HepG2 (cell line): Measurements from ENCODE around the gene SERPINA9. TPM values are rescaled to one million over a fixed set of nuclear protein-coding genes. Genes with fewer than 3 reads are reported as not detected.

Experiments used
- ARHGAP35 ChIP-seq: sonication (generic); formaldehyde crosslinking; IDR thresholded peaks from 2 replicates; pipeline ENCODE4 v1.9.0; 2022; ENCODE audit warnings: mild to moderate bottlenecking, inconsistent platforms, moderate library complexity, missing genetic modification reagents, borderline replicate concordance
- ATF7-NPFF ChIP-seq: sonication (generic); formaldehyde crosslinking; IDR thresholded peaks from 2 replicates; pipeline ENCODE4 v1.8.1; 2023; ENCODE audit warnings: mild to moderate bottlenecking, low read depth, missing genetic modification reagents, moderate library complexity
- CCDC6 ChIP-seq: sonication (generic); formaldehyde crosslinking; IDR thresholded peaks from 2 replicates; pipeline ENCODE4 v1.8.1; 2022; ENCODE audit warnings: mild to moderate bottlenecking, missing genetic modification reagents, moderate library complexity
- ETV5 ChIP-seq: IDR thresholded peaks from 2 replicates; pipeline ENCODE4 v1.6.1; 2018; ENCODE audit warnings: missing biosample characterization, missing genetic modification reagents, inconsistent platforms, borderline replicate concordance
- FOSL1 ChIP-seq: sonication (generic); formaldehyde crosslinking; IDR thresholded peaks from 2 replicates; pipeline ENCODE4 v1.9.0; 2021; ENCODE audit warnings: missing genetic modification reagents, borderline replicate concordance
- HNRNPH1 ChIP-seq: fragments of 200-400 bp; formaldehyde crosslinking; optimal IDR thresholded peaks from 2 replicates; pipeline ENCODE3; 2017; ENCODE audit warnings: mild to moderate bottlenecking, low read depth, low read length
- HOXA3 ChIP-seq: sonication (generic); formaldehyde crosslinking; IDR thresholded peaks from 2 replicates; pipeline ENCODE4 v1.5.0; 2020; ENCODE audit warnings: missing genetic modification reagents
- KLF6 ChIP-seq: IDR thresholded peaks from 2 replicates; pipeline ENCODE4 v1.8.0; 2016; ENCODE audit warnings: missing biosample characterization, missing genetic modification reagents
- MXI1 ChIP-seq: IDR thresholded peaks from 3 replicates; pipeline ENCODE4 v1.6.1; 2012; ENCODE audit warnings: low read depth, low read length, inconsistent platforms, borderline replicate concordance
- PHF20 ChIP-seq: sonication (generic); formaldehyde crosslinking; IDR thresholded peaks from 2 replicates; pipeline ENCODE4 v1.5.0; 2020; ENCODE audit warnings: mild to moderate bottlenecking, missing genetic modification reagents
- REL ChIP-seq: sonication (generic); formaldehyde crosslinking; conservative IDR thresholded peaks from 2 replicates; pipeline ENCODE4 v1.8.0; 2022; ENCODE audit warnings: mild to moderate bottlenecking, missing genetic modification reagents, moderate library complexity
- ZNF225 ChIP-seq: sonication (generic); formaldehyde crosslinking; IDR thresholded peaks from 2 replicates; pipeline ENCODE4 v1.4.0; 2020; ENCODE audit warnings: mild to moderate bottlenecking, missing genetic modification reagents
- ZNF333 ChIP-seq: sonication (generic); formaldehyde crosslinking; IDR thresholded peaks from 2 replicates; pipeline ENCODE4 v1.4.0; 2020; ENCODE audit warnings: mild to moderate bottlenecking, missing genetic modification reagents, borderline replicate concordance
- ZNF556 ChIP-seq: sonication (generic); formaldehyde crosslinking; IDR thresholded peaks from 2 replicates; pipeline ENCODE4 v1.4.0; 2020; ENCODE audit warnings: mild to moderate bottlenecking, missing genetic modification reagents, borderline replicate concordance
- ZNF557 ChIP-seq: sonication (generic); formaldehyde crosslinking; IDR thresholded peaks from 2 replicates; pipeline ENCODE4 v1.4.0; 2020; ENCODE audit warnings: missing genetic modification reagents
- ZNF567 ChIP-seq: sonication (generic); formaldehyde crosslinking; IDR thresholded peaks from 2 replicates; pipeline ENCODE4 v1.8.1; 2023; ENCODE audit warnings: mild to moderate bottlenecking, missing genetic modification reagents, borderline replicate concordance
- ZNF777 ChIP-seq: sonication (generic); formaldehyde crosslinking; IDR thresholded peaks from 2 replicates; pipeline ENCODE4 v1.4.0; 2020; ENCODE audit warnings: missing genetic modification reagents
- polyA plus RNA-seq, 8 experiments: library from polyadenylated mRNA; depleted of rRNA in 3 of 8; stranded (reverse) in 7 of 8; unstranded in 1 of 8; fragments of >200 nt; fragmentation: Illumina TruSeq in 4 of 8; extraction: Trizol in 4 of 8; gene quantifications; 2 replicates each; pipeline versions ENCODE4 v1.2.1 to v1.2.3, GENCODE V29; 2011 to 2016; ENCODE audit warnings: low read depth in 4 of 8, missing spikeins in 1 of 8, mixed read lengths in 1 of 8; ENCODE audit not compliant: insufficient read depth in 1 of 8
- total RNA-seq, 5 experiments: library from RNA; depleted of rRNA; stranded (reverse); fragments of >200 nt; fragmentation: Illumina TruSeq; extraction: Trizol; gene quantifications; 2 replicates each; pipeline ENCODE4 v1.2.3, GENCODE V29; 2016; ENCODE audit warnings: low read depth in 1 of 5
- TF ChIP-seq, protein P1 (sequence below), 2 experiments: sonication (generic) in 1 of 2; formaldehyde crosslinking in 1 of 2; IDR thresholded peaks; 2 replicates each; pipeline versions ENCODE4 v1.6.1 to v1.9.0; 2014 to 2022; ENCODE audit warnings: antibody characterized with exemption in 1 of 2, borderline replicate concordance in 1 of 2, inconsistent platforms in 1 of 2, low read depth in 1 of 2, missing genetic modification reagents in 1 of 2
- TF ChIP-seq, protein P2 (sequence below): sonication (generic); formaldehyde crosslinking; IDR thresholded peaks from 2 replicates; pipeline ENCODE4 v1.5.1; 2020; ENCODE audit warnings: missing genetic modification reagents, mild to moderate bottlenecking, borderline replicate concordance
- TF ChIP-seq, protein P3 (sequence below): sonication (generic); formaldehyde crosslinking; IDR thresholded peaks from 2 replicates; pipeline ENCODE4 v1.4.0; 2020; ENCODE audit warnings: missing genetic modification reagents

The SERPINA9 gene
- total and polyA plus RNA-seq, 2 of the 13 experiments (the other 11 are each of a cell fraction or from before 2014, with no cell fraction given): 0.21 TPM; not detected in 1

DNA sequence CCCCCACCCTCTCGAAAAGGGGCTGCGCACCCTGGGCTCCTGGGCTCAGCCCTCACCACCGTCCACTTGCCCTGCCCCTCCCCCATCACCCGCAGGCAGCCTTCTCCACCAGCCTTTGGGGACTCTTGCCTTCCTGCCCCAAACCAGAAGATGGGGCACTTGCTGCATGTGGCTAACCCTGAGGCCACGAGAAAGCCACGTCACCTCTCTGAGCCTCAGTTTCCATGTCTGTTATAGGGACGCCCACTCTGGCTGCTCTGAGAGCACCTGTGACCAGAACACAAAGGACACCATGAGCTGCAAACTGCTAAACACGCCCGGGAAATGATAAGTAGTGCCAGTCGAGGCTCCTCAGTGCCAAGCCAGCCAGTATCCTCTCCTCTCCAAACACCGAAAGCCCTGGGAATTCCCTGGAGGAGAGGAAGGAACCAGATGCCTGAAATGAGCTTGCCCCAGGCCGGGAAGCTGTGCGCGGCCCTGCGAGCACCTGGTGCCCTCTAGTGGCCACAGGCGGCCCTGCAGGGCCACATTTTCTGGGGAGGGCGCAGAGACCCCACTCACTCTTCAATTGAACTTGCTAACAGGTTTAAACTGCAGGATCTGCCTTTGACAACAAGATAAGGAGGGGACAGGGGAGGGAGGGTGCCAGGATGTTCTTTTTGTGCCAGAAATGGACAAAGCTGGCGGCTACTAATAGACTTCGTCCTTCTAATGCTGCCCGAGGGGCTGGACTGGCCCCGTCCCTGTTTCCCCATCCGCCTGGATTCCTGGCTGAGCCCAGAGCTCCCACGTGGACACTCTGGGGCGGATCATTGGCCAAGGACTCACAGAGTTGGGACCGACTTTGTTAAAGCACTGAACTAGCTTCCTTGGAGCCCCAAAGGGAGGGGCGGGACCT lies 10.2 kb upstream of the SERPINA9 start (continued):
- TF ChIP-seq, protein P1, sequence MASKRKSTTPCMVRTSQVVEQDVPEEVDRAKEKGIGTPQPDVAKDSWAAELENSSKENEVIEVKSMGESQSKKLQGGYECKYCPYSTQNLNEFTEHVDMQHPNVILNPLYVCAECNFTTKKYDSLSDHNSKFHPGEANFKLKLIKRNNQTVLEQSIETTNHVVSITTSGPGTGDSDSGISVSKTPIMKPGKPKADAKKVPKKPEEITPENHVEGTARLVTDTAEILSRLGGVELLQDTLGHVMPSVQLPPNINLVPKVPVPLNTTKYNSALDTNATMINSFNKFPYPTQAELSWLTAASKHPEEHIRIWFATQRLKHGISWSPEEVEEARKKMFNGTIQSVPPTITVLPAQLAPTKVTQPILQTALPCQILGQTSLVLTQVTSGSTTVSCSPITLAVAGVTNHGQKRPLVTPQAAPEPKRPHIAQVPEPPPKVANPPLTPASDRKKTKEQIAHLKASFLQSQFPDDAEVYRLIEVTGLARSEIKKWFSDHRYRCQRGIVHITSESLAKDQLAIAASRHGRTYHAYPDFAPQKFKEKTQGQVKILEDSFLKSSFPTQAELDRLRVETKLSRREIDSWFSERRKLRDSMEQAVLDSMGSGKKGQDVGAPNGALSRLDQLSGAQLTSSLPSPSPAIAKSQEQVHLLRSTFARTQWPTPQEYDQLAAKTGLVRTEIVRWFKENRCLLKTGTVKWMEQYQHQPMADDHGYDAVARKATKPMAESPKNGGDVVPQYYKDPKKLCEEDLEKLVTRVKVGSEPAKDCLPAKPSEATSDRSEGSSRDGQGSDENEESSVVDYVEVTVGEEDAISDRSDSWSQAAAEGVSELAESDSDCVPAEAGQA (IDR thresholded peaks at IDR 0.05; ENCODE audit: low read depth): no peak
- TF ChIP-seq, protein P1 (CRISPR knock-in tag; IDR thresholded peaks at IDR 0.05; ENCODE audit: borderline replicate concordance): no peak
- no peak for TF ChIP-seq ZNF333 (CRISPR knock-in tag)
- TF ChIP-seq ZNF557: no peak
- TF ChIP-seq ZNF225 (CRISPR knock-in tag): no peak
- TF ChIP-seq MXI1: peak; percentile 37; the same call in 1 of the 3 replicates
- no peak for TF ChIP-seq ARHGAP35
- TF ChIP-seq ETV5 (CRISPR knock-in tag): no peak
- no peak for TF ChIP-seq PHF20
- no peak for TF ChIP-seq ATF7-NPFF
- TF ChIP-seq, protein P2, sequence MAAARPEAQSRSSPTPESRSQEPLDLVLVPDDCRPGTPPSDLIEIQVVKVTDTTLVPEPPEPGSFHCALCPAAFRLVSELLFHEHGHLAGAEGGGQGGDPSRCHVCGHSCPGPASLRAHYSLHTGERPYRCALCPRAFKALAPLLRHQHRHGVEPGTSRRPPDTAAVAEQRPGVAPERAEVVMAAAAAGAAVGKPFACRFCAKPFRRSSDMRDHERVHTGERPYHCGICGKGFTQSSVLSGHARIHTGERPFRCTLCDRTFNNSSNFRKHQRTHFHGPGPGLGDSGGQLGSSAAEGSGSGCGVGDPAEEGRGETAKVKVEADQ (CRISPR knock-in tag): no peak
- 0 out of 2 replicates have a peak, but pooled peaks have one; percentile 43 for TF ChIP-seq KLF6 (CRISPR knock-in tag)
- no peak for TF ChIP-seq ZNF567
- TF ChIP-seq REL (CRISPR knock-in tag): no peak
- no peak for TF ChIP-seq HOXA3 (CRISPR knock-in tag)
- TF ChIP-seq, protein P3, sequence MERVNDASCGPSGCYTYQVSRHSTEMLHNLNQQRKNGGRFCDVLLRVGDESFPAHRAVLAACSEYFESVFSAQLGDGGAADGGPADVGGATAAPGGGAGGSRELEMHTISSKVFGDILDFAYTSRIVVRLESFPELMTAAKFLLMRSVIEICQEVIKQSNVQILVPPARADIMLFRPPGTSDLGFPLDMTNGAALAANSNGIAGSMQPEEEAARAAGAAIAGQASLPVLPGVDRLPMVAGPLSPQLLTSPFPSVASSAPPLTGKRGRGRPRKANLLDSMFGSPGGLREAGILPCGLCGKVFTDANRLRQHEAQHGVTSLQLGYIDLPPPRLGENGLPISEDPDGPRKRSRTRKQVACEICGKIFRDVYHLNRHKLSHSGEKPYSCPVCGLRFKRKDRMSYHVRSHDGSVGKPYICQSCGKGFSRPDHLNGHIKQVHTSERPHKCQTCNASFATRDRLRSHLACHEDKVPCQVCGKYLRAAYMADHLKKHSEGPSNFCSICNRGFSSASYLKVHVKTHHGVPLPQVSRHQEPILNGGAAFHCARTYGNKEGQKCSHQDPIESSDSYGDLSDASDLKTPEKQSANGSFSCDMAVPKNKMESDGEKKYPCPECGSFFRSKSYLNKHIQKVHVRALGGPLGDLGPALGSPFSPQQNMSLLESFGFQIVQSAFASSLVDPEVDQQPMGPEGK (CRISPR knock-in tag): peak; percentile 65
- no peak for TF ChIP-seq FOSL1 (CRISPR knock-in tag)
- TF ChIP-seq ZNF556 (CRISPR knock-in tag): no peak
- TF ChIP-seq ZNF777 (CRISPR knock-in tag): no peak
- no peak for TF ChIP-seq CCDC6 (CRISPR knock-in tag)
- no peak for TF ChIP-seq HNRNPH1
